ENCODE results near the gene XCR1.
"Not testable (repeated sequence)": the region's sequence is repeated elsewhere in the genome, so short reads cannot be mapped to it uniquely, and the experiment has no call there.

Gene XCR1

GRCh38 chr3:46027021-46027705, at the start of gene XCR1:
XCR1 (minus strand) TSS chr3:46027483; CDS start chr3:46021947, 5,536 bp downstream.
- no peak for DNase-seq

DNA sequence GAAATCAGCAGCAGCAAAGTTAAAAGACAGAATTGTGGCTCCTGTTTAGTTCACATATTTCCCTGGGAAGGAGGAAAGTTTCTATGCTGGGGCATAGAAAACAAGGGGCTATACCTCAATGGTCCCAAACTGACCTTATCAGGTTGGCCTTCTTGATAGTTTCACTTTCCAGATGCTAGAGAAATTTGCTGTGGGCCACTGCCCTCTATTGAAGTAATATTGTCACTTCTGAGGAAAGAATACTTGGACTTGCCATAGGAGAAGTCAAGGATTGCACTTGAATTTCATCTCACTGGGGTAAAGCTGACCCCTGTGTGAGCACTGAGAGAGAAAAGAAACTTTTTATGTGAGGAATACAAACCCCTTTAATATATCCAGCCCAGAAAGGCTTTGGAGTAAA, 49.3 kb upstream of the XCR1 start:
- DNase-seq = peak; percentile 81

DNA sequence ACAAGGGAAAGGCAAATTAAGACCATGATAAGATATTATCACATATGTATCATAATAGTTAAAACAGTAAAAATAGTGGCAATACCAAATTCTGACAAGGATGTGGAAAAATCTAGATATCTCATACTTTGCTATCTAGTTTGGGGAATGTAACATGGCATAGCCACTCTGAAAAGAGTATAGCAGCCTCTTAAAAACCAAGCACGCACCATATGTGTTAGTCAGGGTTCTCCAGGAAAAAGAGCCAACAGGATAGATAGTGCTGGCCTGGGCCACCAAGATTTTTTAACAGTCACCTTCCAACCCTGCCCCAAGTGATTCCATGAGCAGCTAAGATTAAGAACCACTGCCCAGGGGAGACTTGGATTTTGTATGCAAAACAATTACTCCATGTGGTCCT, 48.5 kb upstream of the XCR1 start:
- DNase-seq = no peak

DNA sequence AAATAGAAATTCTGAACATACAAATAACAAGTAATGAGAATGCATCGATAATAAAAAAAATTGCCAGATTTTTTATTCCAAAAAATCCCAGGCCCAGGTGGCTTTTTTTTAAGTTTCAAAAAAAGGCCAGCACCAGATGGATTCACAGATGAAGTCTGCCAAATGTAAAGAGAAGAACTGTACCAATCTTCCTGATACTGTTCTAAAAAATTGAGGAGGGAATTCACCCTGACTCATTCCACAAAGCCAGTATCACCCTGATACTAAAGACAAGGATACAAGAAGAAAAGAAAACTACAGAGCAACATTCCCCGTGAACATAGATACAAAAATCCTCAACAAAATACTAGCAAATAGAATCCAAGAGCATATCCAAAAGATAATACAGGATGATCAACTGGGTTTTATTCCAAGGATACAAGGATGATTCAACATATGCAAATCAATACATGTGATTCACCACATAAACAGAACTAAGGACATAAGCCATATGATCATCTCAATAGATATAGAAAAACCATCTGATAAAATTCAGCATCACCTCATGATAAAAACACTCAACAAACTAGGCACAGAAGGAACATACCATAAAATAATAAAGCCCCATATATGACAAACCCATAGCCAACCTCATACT, 44.1 kb upstream of the XCR1 start:
- no peak for DNase-seq

DNA sequence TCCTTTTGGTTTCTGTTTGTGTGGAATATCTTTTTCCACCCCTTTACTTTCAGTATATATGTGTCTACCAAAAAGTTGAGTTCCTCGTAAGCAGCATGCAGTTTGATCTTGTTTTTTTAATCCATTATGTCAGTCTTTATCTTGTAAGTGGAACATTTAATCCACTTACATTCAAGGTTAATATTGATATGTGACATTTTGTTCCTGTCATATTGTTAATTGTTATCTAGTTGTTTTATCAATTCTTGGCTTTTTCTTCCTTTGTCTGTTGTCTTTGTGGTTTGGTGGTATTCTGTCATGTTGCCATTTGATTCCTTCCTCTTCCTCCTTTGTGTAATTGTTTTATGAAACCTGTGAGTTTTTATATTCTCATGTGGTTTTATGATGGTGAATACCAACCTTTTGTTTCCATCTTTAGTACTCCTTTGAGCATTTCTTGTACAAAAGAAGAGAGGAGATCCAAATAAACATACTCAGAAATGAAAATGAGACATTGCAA, 43.4 kb upstream of the XCR1 start:
- DNase-seq = peak; percentile 70

GRCh38 chr3:46068501-46068900, 41.2 kb upstream of the XCR1 start:
- no peak for DNase-seq

GRCh38 chr3:46067401-46067800, 40.1 kb upstream of the XCR1 start:
- no peak for DNase-seq

GRCh38 chr3:46065750-46066256, 38.5 kb upstream of the XCR1 start:
- no peak for DNase-seq

DNA sequence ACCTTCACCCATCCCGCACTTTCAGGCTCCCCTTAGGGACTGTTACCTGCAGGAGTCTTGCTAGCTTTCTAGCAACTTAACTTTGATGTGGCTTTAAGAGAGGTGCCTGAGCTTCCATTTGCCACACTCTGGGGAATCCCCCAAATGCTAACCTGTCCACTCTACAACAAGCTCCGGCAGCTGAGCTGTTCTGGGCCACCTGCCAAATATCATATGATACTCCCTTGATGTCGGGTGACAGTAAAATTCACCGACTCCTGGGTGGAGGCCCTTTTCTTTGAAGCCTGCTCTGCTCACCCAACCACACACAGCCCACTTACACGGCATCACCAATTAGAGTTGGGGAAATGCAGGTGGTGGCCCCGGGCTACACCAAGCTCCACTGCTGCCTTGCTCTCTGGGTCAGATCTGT, 38.0 kb upstream of the XCR1 start:
- peak; percentile 20 for DNase-seq

GRCh38 chr3:46062679-46063078, 35.4 kb upstream of the XCR1 start:
- DNase-seq = peak; percentile 14

DNA sequence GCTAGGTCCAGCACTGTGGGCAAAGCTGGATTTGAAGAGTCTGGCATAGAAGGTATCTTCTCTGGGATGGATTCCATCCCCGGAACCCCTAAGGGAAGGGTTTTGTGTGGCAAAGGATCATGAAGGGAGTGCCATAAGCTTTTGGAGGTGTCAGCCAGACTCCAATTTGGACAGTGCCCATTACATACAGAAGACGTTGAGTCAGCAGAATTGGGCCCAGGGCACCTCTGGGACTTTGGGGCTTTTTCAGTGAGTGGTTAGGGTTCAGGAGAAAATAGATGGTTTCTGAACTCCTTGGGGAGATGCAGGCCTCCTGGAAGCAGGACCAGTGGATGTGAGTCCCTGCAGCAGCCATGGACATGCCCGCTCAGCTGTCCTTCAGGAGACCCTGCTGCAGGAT, 34.6 kb upstream of the XCR1 start:
- DNase-seq = no peak

- DNase-seq = no peak
Measured at GRCh38 chr3:46061108-46061720, 33.9 kb upstream of the XCR1 start.

- no peak for DNase-seq
Measured at GRCh38 chr3:46060551-46060950, 33.3 kb upstream of the XCR1 start.

DNA sequence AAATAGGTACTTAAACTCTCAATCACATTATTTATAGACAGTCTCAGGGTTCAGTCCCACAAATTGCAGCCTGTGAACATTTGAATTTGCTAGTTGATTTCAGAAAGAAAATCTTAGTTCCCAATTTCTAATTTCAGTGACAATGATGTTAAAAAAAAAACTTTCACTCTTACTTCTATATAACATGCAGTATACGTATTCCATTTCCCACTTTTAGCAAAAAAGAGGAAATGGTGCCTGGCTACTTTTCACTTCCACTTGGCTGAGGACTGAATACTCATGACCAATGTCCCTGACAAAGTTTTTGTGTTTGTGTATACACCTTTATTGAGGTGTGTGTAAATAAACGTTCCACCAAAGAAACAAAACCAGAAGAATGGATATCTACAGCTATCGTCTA, 32.1 kb upstream of the XCR1 start:
- DNase-seq = peak; percentile 15

- DNase-seq = no peak
Measured at GRCh38 chr3:46058981-46059380, 31.7 kb upstream of the XCR1 start.

- no peak for DNase-seq
Measured at GRCh38 chr3:46057716-46058115, 30.4 kb upstream of the XCR1 start.

GRCh38 chr3:46056686-46057085, 29.4 kb upstream of the XCR1 start:
- DNase-seq = no peak

DNA sequence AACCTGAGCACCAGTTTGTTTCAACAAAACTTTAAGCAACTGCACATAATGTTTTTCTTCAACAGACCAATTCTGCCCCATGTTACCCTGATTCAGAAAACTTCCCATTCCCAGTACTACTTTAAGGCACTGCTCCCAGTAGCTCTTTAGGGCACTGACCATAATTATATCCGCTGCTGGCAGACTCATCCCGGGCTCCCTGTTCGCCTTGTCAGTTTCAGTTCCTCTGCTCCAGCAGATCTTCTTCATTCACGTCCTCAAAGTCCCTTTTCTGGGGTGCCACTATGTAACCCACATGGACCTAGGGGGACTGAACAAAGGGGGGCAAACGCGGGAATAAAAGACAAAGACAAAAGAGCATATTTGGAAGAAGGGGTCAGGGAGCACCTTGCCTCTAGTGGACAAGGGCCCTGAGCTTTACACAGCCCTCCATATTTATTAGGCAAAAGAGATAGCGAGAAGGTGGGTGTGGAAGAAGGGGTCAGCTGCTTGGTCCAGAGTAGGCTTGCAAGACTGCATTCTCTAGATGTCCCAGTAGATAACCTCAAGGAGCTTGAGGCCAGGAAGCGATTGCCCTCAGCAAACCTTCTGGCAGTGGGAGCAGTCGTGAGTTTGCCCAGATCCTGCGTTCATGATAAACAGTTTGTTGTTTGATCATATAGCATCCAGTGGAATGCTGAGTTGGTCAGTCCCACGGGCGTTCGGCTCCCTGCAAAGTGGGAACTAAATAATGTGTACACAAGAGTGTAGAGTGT, 26.7 kb upstream of the XCR1 start:
- DNase-seq = not testable (repeated sequence)

DNA sequence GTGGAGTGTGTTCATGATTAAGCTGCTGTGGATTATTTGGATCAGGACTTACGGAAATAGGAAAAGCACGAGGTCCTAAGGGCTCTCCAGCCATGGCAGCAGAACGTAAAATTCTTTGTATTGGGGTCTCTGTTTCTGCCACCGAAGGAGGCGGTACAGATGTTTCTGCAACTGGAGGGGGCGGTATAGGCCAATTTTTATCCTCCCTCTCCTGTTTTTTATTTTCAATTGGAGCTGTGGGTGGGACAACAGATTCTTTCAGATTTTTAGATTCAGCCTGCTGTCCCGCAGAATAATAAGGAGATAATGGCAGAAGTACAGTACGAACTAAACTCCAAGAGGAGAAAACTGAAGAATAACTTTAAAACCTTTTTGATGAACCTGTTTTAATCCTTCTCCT, 26.0 kb upstream of the XCR1 start:
- DNase-seq = not testable (repeated sequence)

- no peak for DNase-seq
Measured at GRCh38 chr3:46052531-46052930, 25.2 kb upstream of the XCR1 start.

DNA sequence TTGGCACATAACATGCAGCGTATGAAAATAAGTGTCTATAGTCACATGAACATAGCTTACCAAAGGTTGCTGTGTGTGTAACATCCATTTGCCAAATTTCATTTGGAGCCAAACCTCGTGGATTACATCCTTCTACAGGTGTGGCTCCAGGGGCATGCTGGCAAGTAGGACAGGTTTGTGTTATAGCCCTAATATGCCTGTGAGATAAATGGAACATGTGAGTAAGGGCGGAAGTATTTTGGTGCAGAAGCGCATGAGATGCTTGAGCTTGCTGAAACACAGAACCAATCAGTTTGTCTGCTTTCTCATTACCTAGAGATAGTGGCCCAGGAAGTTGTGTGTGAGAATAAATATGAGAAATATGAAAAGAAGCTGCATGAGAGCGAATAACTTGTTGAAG, 21.8 kb upstream of the XCR1 start:
- no peak for DNase-seq

GRCh38 chr3:46046231-46046630, 18.9 kb upstream of the XCR1 start:
- not testable (repeated sequence) for DNase-seq

- DNase-seq = no peak
Measured at GRCh38 chr3:46038916-46039315, 11.6 kb upstream of the XCR1 start.

Measured in OCI-M1 (cell line).